OCI-LY7 (cell line): ENCODE measurements around the gene DOLPP1.

ENCODE experiments used
- CTCF ChIP-seq: fragments of 200-600 bp; sonication (generic); conservative IDR thresholded peaks from 2 replicates; pipeline ENCODE4 v1.5.1; 2014; ENCODE audit warnings: mild to moderate bottlenecking, antibody characterized with exemption, low read length, moderate library complexity, mixed read lengths
- EZH2phosphoT487 ChIP-seq: fragments of 200-600 bp; sonication (generic); IDR thresholded peaks from 2 replicates; pipeline ENCODE4 v1.6.1; 2018; ENCODE audit warnings: low read depth, borderline replicate concordance, mild to moderate bottlenecking, mixed run types, antibody characterized with exemption, low read length, moderate library complexity, mixed read lengths

GRCh38 chr9:129101279-129101678 is 20.4 kb downstream of the DOLPP1 start:
- TF ChIP-seq CTCF (no peak), EZH2phosphoT487 (no peak)
